Measurements from ENCODE around the gene LRATD1.

GRCh38 chr2:14626873-14627272 is 5.6 kb upstream of the LRATD1 start:
- TF ChIP-seq CTCF (IDR thresholded peaks at IDR 0.05; ENCODE audit: extremely low read depth in 1 of 2, insufficient read depth in 1 of 2, low read depth in 1 of 2, low read length in 2 of 2): no peak
- TF ChIP-seq EZH2 (IDR thresholded peaks at IDR 0.05; ENCODE audit: borderline replicate concordance, low read depth, low read length, severe bottlenecking): no peak
- TF ChIP-seq POLR2A (IDR thresholded peaks at IDR 0.05; ENCODE audit: low read depth, low read length): no peak
- TF ChIP-seq POLR2AphosphoS5 (IDR thresholded peaks at IDR 0.05; ENCODE audit: insufficient read depth, low read depth, low read length): no peak
- no peak for TF ChIP-seq MAX (IDR thresholded peaks at IDR 0.05; ENCODE audit: insufficient read depth, insufficient read length)

Data from endothelial cell of umbilical vein (primary cell).